Hepatocyte (in vitro differentiated cells): Measurements from ENCODE around the gene POLR1D. TPM values are rescaled to one million over a fixed set of nuclear protein-coding genes. Genes with fewer than 3 reads are reported as not detected.

Experiments
- DNase-seq: peaks from one replicate; pipeline ENCODE4 v3.0.0-alpha.2; 2016; ENCODE audit warnings: low spot score
- H2AFZ ChIP-seq: fragments of 200-600 bp; sonication (generic); 2 replicates; pipeline ENCODE4 v1.6.0; 2016; ENCODE audit warnings: antibody characterized with exemption, mild to moderate bottlenecking
- H3K27ac ChIP-seq: fragments of 200-600 bp; sonication (generic); 2 replicates; pipeline ENCODE4 v1.5.1; 2016; ENCODE audit warnings: mild to moderate bottlenecking
- H3K27me3 ChIP-seq: fragments of 200-600 bp; sonication (generic); 2 replicates; pipeline ENCODE4 v1.6.1; 2016
- H3K36me3 ChIP-seq: fragments of 200-600 bp; sonication (generic); replicated peaks from 2 replicates; pipeline ENCODE4 v1.5.1; 2016; ENCODE audit warnings: low read depth; ENCODE audit not compliant: insufficient read depth
- H3K4me1 ChIP-seq: fragments of 200-600 bp; sonication (generic); 2 replicates; pipeline ENCODE4 v1.5.1; 2016; ENCODE audit warnings: mild to moderate bottlenecking, moderate library complexity; ENCODE audit not compliant: insufficient read depth
- H3K4me2 ChIP-seq: fragments of 200-600 bp; sonication (generic); 2 replicates; pipeline ENCODE4 v1.6.0; 2016
- H3K4me3 ChIP-seq: fragments of 200-600 bp; sonication (generic); 2 replicates; pipeline ENCODE4 v1.5.1; 2016; ENCODE audit warnings: mild to moderate bottlenecking
- H3K79me2 ChIP-seq: fragments of 200-600 bp; sonication (generic); 2 replicates; pipeline ENCODE4 v1.6.0; 2017; ENCODE audit warnings: mild to moderate bottlenecking
- H3K9me2 ChIP-seq: fragments of 200-600 bp; sonication (generic); replicated peaks from 2 replicates; pipeline ENCODE4 v1.6.0; 2017; ENCODE audit warnings: mild to moderate bottlenecking; ENCODE audit not compliant: insufficient read depth
- H3K9me3 ChIP-seq: fragments of 200-600 bp; sonication (generic); 2 replicates; pipeline ENCODE4 v1.5.1; 2016; ENCODE audit warnings: low read depth, mild to moderate bottlenecking
- H4K20me1 ChIP-seq: fragments of 200-600 bp; sonication (generic); 2 replicates; pipeline ENCODE4 v1.6.0; 2016; ENCODE audit warnings: mild to moderate bottlenecking; ENCODE audit not compliant: insufficient read depth, poor library complexity, severe bottlenecking
- EZH2 ChIP-seq: fragments of 200-600 bp; sonication (generic); IDR thresholded peaks from 2 replicates; pipeline ENCODE4 v1.6.1; 2016; ENCODE audit warnings: antibody characterized with exemption, mild to moderate bottlenecking, borderline replicate concordance
- EZH2phosphoT487 ChIP-seq: fragments of 200-600 bp; sonication (generic); IDR thresholded peaks from one replicate; pipeline ENCODE4 v1.6.1; 2018; ENCODE audit warnings: antibody characterized with exemption, mild to moderate bottlenecking, low read depth, moderate library complexity; ENCODE audit not compliant: unreplicated experiment, severe bottlenecking
- WGBS: methylation state at CpG from one replicate; pipeline ENCODE4 v1.1.6; 2016; ENCODE audit warnings: low lambda C conversion rate; ENCODE audit errors: missing lambda C conversion rate; 5-methylcytosine and 5-hydroxymethylcytosine counted together
- polyA plus RNA-seq: library from polyadenylated mRNA; unstranded; fragments of >200 nt; fragmentation: Nextera tagmentation; extraction: Ambion mirVana; gene quantifications from 2 replicates; pipeline ENCODE4 v1.2.1, GENCODE V29; 2016
- total RNA-seq: library from RNA; depleted of rRNA; stranded (reverse); fragments of >200 nt; gene quantifications from 2 replicates; pipeline ENCODE4 v1.2.3, GENCODE V29; 2014
- TF ChIP-seq, protein P1 (sequence below): fragments of 200-600 bp; sonication (generic); IDR thresholded peaks from 2 replicates; pipeline ENCODE4 v1.5.1; 2016; ENCODE audit warnings: antibody characterized with exemption, mild to moderate bottlenecking; ENCODE audit not compliant: poor library complexity

POLR1D gene
- total and polyA plus RNA-seq, 2 experiments from 2014 or later = 106 to 116 TPM

DNA sequence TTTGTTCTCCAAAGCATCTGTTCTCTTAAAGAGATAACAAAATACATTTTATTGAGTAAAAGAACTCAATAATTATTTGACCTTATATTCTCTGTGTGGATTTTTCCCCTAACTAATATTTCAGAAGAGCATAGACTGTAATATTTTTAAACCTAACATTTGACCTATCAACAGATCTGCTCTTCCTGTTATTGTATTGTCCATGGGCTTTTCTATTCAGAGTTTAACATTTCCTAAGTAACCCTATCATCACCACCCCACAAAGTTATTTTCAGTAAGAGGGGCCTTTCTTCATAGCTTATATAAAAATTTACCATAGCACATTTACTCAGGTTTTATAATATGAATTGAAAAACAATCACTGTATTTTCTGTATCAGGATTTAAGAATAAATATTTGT lies 17.5 kb downstream of the POLR1D start:
- no peaks in the 10 kb centered on the region for H3K27me3 ChIP-seq
- no peaks in the 10 kb centered on the region for H3K9me3 ChIP-seq
- DNase-seq = no peak
- H3K9me2 ChIP-seq = no peaks in the 10 kb centered on the region
- H3K79me2 ChIP-seq = peaks cover 69% of the 10 kb centered on the region
- H3K27ac ChIP-seq = peak overlapping the region; percentile 43
- peaks cover 21% of the 10 kb centered on the region for H3K4me1 ChIP-seq
- peaks cover 4% of the 10 kb centered on the region for H4K20me1 ChIP-seq
- H2AFZ ChIP-seq = no peak overlapping the region
- no peak for TF ChIP-seq EZH2phosphoT487
- TF ChIP-seq EZH2 = no peak
- TF ChIP-seq, protein P1, sequence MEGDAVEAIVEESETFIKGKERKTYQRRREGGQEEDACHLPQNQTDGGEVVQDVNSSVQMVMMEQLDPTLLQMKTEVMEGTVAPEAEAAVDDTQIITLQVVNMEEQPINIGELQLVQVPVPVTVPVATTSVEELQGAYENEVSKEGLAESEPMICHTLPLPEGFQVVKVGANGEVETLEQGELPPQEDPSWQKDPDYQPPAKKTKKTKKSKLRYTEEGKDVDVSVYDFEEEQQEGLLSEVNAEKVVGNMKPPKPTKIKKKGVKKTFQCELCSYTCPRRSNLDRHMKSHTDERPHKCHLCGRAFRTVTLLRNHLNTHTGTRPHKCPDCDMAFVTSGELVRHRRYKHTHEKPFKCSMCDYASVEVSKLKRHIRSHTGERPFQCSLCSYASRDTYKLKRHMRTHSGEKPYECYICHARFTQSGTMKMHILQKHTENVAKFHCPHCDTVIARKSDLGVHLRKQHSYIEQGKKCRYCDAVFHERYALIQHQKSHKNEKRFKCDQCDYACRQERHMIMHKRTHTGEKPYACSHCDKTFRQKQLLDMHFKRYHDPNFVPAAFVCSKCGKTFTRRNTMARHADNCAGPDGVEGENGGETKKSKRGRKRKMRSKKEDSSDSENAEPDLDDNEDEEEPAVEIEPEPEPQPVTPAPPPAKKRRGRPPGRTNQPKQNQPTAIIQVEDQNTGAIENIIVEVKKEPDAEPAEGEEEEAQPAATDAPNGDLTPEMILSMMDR = no peak
- H3K36me3 ChIP-seq = no peaks in the 10 kb centered on the region
- no peak overlapping the region for H3K4me3 ChIP-seq
- no peak overlapping the region for H3K4me2 ChIP-seq

DNA sequence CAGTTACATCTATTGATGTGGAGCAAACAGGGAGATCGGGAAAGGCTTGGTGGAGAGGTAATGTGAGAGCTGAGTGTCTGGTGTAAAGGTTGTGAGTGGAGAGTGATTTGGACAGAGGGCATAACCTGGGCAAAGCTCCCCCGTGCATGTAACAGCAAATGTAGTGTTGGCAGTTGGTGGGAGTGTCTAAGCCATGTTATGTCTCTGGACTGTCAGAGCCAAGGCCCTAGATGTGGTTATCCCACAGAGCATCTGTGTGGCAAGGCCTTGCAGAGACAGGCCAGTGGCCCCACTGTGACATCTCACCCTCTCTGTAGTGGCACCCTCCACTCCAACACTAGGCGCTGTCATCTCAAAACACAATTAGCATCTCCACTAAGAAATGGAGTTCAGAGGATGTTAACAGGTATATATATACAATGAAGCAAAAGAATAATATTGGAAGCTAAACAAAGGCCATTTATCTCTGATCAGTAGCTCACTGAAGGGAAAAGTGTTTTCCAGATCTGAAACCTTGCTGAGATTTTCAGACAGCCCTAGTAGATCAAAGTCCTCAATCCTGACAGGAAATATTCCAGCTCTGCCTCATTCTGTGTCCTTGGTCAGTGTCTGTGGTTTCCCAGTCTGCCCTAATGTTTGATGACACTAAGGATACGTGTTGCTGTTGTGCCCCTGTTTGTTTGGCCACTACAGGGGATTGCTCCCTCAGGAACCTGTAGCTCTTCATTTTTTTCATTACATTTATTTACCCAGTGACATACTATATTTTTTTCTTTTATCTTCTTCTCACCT lies 20.2 kb downstream of the POLR1D start:
- no peak overlapping the region for H3K4me2 ChIP-seq
- H3K27ac ChIP-seq = no peak overlapping the region

DNA sequence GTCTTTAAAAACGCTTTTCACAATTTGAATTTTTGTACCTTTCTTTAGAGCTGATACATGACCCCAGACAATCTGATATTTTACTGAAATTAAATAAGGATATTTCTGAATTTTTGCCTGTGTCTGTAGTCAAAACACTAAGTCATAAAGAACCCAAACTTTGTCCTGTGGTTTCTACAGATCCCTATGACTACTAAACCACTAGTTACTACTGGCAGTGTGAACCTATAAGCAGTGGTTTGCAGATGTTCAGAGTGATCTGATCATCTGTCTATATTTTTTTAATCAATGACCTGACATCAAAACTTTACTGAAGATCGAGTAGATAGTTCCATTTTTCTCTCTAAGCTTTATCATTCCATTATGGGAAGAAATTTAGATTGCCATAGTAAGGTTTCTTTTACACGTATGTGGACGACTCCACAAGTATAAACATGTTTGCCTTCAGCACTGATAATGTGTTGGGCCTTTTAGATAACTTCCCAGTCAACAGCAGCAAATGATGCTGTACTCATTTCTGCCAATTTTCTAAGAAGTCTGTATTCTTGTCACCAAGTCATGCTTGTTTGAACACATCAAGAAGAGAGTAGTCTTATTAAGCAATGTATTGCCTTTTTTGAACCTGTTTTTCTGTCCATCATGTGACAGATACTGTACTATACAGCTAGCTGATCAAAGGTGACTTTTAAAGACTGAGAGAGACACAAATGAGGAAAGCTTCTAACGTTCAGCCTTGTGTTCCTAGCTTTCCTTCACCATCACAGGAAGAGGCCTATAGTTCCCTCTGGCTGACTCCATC lies 21.8 kb downstream of the POLR1D start:
- peak overlapping the region; percentile 44 for H3K27ac ChIP-seq
- peaks cover 13% of the 10 kb centered on the region for H3K4me1 ChIP-seq
- TF ChIP-seq, protein P1 = no peak
- TF ChIP-seq EZH2phosphoT487 (no peak), EZH2 (no peak)
- H3K9me3 ChIP-seq = no peaks in the 10 kb centered on the region
- H3K9me2 ChIP-seq = no peaks in the 10 kb centered on the region
- DNase-seq = no peak
- H3K4me3 ChIP-seq = no peak overlapping the region
- H2AFZ ChIP-seq = no peak overlapping the region
- H4K20me1 ChIP-seq = no peaks in the 10 kb centered on the region
- H3K36me3 ChIP-seq = no peaks in the 10 kb centered on the region
- 73% methylated on average over 5 of the region's 5 CpGs for WGBS
- peaks cover 60% of the 10 kb centered on the region for H3K79me2 ChIP-seq
- no peaks in the 10 kb centered on the region for H3K27me3 ChIP-seq
- peak overlapping the region; percentile 4 for H3K4me2 ChIP-seq

More for the DNA sequence above, 20.2 kb downstream of the POLR1D start:
- H3K79me2 ChIP-seq = peaks cover 63% of the 10 kb centered on the region
- H3K4me1 ChIP-seq = peaks cover 19% of the 10 kb centered on the region
- WGBS = 89% methylated on average over 4 of the region's 4 CpGs
- TF ChIP-seq, protein P1 = no peak
- TF ChIP-seq EZH2 = no peak
- no peak for TF ChIP-seq EZH2phosphoT487
- H3K9me2 ChIP-seq = no peaks in the 10 kb centered on the region
- H2AFZ ChIP-seq = no peak overlapping the region
- H3K36me3 ChIP-seq = no peaks in the 10 kb centered on the region
- DNase-seq = no peak
- no peak overlapping the region for H3K4me3 ChIP-seq
- no peaks in the 10 kb centered on the region for H3K9me3 ChIP-seq
- H4K20me1 ChIP-seq = peaks cover 4% of the 10 kb centered on the region
- H3K27me3 ChIP-seq = no peaks in the 10 kb centered on the region
